HG03045 (cell line): ENCODE measurements around the gene C19orf85.
"Not testable (repeated sequence)": the region's sequence is repeated elsewhere in the genome, so short reads cannot be mapped to it uniquely, and the experiment has no call there.

ENCODE experiments used
- ATAC-seq: cut with Tn5 transposase; IDR thresholded peaks from one replicate; pipeline ENCODE4 v1.9.1; 2021; ENCODE audit warnings: mild to moderate bottlenecking, moderate library complexity; ENCODE audit not compliant: unreplicated experiment

C19orf85 gene

GRCh38 chr19:55442372-55442961 lies 22.1 kb downstream of the C19orf85 start:
- no peak for ATAC-seq

- no peak for ATAC-seq
Measured at GRCh38 chr19:55441692-55442321, 22.7 kb downstream of the C19orf85 start.

GRCh38 chr19:55441319-55441691 lies 23.2 kb downstream of the C19orf85 start:
- no peak for ATAC-seq

GRCh38 chr19:55440411-55441105 lies 24.0 kb downstream of the C19orf85 start:
- ATAC-seq = no peak

- no peak for ATAC-seq
Measured at GRCh38 chr19:55439052-55439451, 25.5 kb downstream of the C19orf85 start.

- no peak for ATAC-seq
Measured at GRCh38 chr19:55437410-55437809, 27.1 kb downstream of the C19orf85 start.

GRCh38 chr19:55436847-55437246 lies 27.7 kb downstream of the C19orf85 start:
- ATAC-seq = no peak

GRCh38 chr19:55435020-55435419 lies 29.5 kb downstream of the C19orf85 start:
- ATAC-seq = no peak

GRCh38 chr19:55434356-55434919 lies 30.1 kb downstream of the C19orf85 start:
- no peak for ATAC-seq

GRCh38 chr19:55433292-55433691 lies 31.3 kb downstream of the C19orf85 start:
- ATAC-seq = no peak

- ATAC-seq = no peak
Measured at GRCh38 chr19:55432241-55432959, 32.2 kb downstream of the C19orf85 start.

- no peak for ATAC-seq
Measured at GRCh38 chr19:55431183-55431582, 33.4 kb downstream of the C19orf85 start.

GRCh38 chr19:55426042-55426441 lies 38.5 kb downstream of the C19orf85 start:
- no peak for ATAC-seq

- no peak for ATAC-seq
Measured at GRCh38 chr19:55424518-55424917, 40.0 kb downstream of the C19orf85 start.

GRCh38 chr19:55423225-55424005 lies 41.1 kb downstream of the C19orf85 start:
- ATAC-seq = no peak

GRCh38 chr19:55421281-55421680 lies 43.3 kb downstream of the C19orf85 start:
- ATAC-seq = not testable (repeated sequence)

- no peak for ATAC-seq
Measured at GRCh38 chr19:55419624-55420236, 44.8 kb downstream of the C19orf85 start.

GRCh38 chr19:55419103-55419502 lies 45.4 kb downstream of the C19orf85 start:
- no peak for ATAC-seq

- no peak for ATAC-seq
Measured at GRCh38 chr19:55418185-55418584, 46.4 kb downstream of the C19orf85 start.
